ENCODE data around the gene GSTK1. TPM values are rescaled to one million over a fixed set of nuclear protein-coding genes. Genes with fewer than 3 reads are reported as not detected.

GSTK1 gene
- polyA plus RNA-seq, 1 of the 3 experiments (the other 2 are of a cell fraction) = 299 TPM

GRCh38 chr7:143214789-143215679 is 48.2 kb upstream of the GSTK1 start (continued):
- no peak for TF ChIP-seq USF1 (IDR thresholded peaks at IDR 0.05; ENCODE audit: borderline replicate concordance, low read depth)
- TF ChIP-seq RXRA (IDR thresholded peaks at IDR 0.05; ENCODE audit: borderline replicate concordance, low read depth) = no peak
- TF ChIP-seq MXI1 (IDR thresholded peaks at IDR 0.05; ENCODE audit: low read depth, low read length) = no peak
- TF ChIP-seq GATA2 (CRISPR knock-in tag; IDR thresholded peaks at IDR 0.05) = no peak
- TF ChIP-seq SIN3A (IDR thresholded peaks at IDR 0.05; ENCODE audit: borderline replicate concordance, low read depth, low read length) = no peak
- TF ChIP-seq SMC3 (IDR thresholded peaks at IDR 0.05; ENCODE audit: low read depth, low read length) = peak; percentile 100
- TF ChIP-seq IRF3 (IDR thresholded peaks at IDR 0.05; ENCODE audit: low read depth, low read length) = no peak
- TF ChIP-seq TAF1 (IDR thresholded peaks at IDR 0.05; ENCODE audit: borderline replicate concordance, low read depth, low read length) = no peak
- 0 out of 2 replicates have a peak, but pooled peaks have one; percentile 33 for TF ChIP-seq NRF1 (IDR thresholded peaks at IDR 0.05; ENCODE audit: low read depth, low read length)
- TF ChIP-seq MAX (IDR thresholded peaks at IDR 0.05; ENCODE audit: low read depth) = no peak

GRCh38 chr7:143216151-143216550 is 47.1 kb upstream of the GSTK1 start:
- H3K27ac ChIP-seq (ENCODE audit: low read depth in 2 of 2, low read length in 1 of 2) = no peak overlapping the region
- H3K9me3 ChIP-seq = no peaks in the 10 kb centered on the region
- no peaks in the 10 kb centered on the region for H3K36me3 ChIP-seq (replicated peaks in 1 of 2; ENCODE audit: control insufficient read depth in 1 of 2, insufficient read depth in 2 of 2, low read length in 1 of 2)
- H2AFZ ChIP-seq (ENCODE audit: low read depth) = no peak overlapping the region
- H3K9ac ChIP-seq = no peak overlapping the region
- no peaks in the 10 kb centered on the region for H3F3A ChIP-seq (replicated peaks; ENCODE audit: insufficient read depth)
- H3K79me2 ChIP-seq (ENCODE audit: insufficient read depth) = no peaks in the 10 kb centered on the region
- no peak overlapping the region for H3K4me2 ChIP-seq
- H3K4me3 ChIP-seq (ENCODE audit: low read depth in 2 of 2, low read length in 1 of 2) = no peak overlapping the region
- ChIA-PET CTCF (interaction anchor here (0.6 to 11.5 kb wide), 22 partner anchors 12 to 912 kb away, joined by 3 to 450 read pairs (median 5); no protein-coding TSS in a partner anchor), POLR2A (no interaction called here)
- H3K9me2 ChIP-seq = no peaks in the 10 kb centered on the region
- no peaks in the 10 kb centered on the region for H3K4me1 ChIP-seq (ENCODE audit: control insufficient read depth in 1 of 2, insufficient read depth in 2 of 2, low read depth in 1 of 2, low read length in 1 of 2)
- WGBS (ENCODE audit: low lambda C conversion rate) = 62% methylated on average over 6 of the region's 6 CpGs
- no peaks in the 10 kb centered on the region for H4K20me1 ChIP-seq (ENCODE audit: insufficient read depth)
- DNase-seq = no peak
- peaks cover 7% of the 10 kb centered on the region; the same call in 1 of the 2 replicates for H3K27me3 ChIP-seq (ENCODE audit: insufficient read depth)
- TF ChIP-seq USF1 (IDR thresholded peaks at IDR 0.05; ENCODE audit: borderline replicate concordance, low read depth) = no peak
- TF ChIP-seq SIN3A (IDR thresholded peaks at IDR 0.05; ENCODE audit: borderline replicate concordance, low read depth, low read length) = no peak
- no peak for TF ChIP-seq MAX (IDR thresholded peaks at IDR 0.05; ENCODE audit: low read depth)
- no peak for TF ChIP-seq FOXM1 (IDR thresholded peaks at IDR 0.05; ENCODE audit: low read depth)
- TF ChIP-seq CTCF (IDR thresholded peaks at IDR 0.05) = no peak
- TF ChIP-seq REST (IDR thresholded peaks at IDR 0.05; ENCODE audit: low read depth, low read length) = no peak
- TF ChIP-seq TCF12 (IDR thresholded peaks at IDR 0.05) = no peak
- no peak for TF ChIP-seq RCOR1 (IDR thresholded peaks at IDR 0.05; ENCODE audit: low read length)
- no peak for TF ChIP-seq PBX3 (IDR thresholded peaks at IDR 0.05)
- no peak for TF ChIP-seq GATA2 (CRISPR knock-in tag; IDR thresholded peaks at IDR 0.05)
- TF ChIP-seq CHD2 (IDR thresholded peaks at IDR 0.05; ENCODE audit: low read length, partially characterized antibody) = no peak
- no peak for TF ChIP-seq MEF2A (IDR thresholded peaks at IDR 0.05; ENCODE audit: borderline replicate concordance, low read depth)
- TF ChIP-seq GABPA (IDR thresholded peaks at IDR 0.05; ENCODE audit: low read depth) = no peak
- no peak for TF ChIP-seq NRF1 (IDR thresholded peaks at IDR 0.05; ENCODE audit: low read depth, low read length)
